ENCODE measurements around the gene RAVER2.

DNA sequence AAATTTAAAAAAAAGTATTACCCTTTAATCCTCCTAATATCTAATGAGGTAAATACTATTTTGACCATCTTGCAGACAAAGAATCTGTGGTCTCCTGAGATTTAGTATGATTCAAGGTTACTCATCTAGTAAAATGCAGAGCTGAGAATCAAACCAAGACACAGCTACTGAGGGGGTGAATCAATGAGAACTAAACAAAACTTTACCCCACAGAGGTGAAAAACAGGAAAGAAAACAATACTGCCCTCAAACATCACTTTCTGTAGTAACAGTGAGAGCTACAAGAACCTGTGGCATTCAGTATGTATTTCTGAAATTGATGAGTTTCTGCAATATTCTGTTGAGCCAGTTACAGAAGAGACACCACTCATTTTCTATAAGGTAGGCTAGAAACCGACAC, 136.4 kb downstream of the RAVER2 start:
- TF ChIP-seq SUZ12 (IDR thresholded peaks at IDR 0.05; ENCODE audit: extremely low read depth, insufficient read depth, insufficient read length) (no peak), YY1 (IDR thresholded peaks at IDR 0.05; ENCODE audit: insufficient read depth, insufficient read length) (no peak), ZNF274 (IDR thresholded peaks at IDR 0.05; ENCODE audit: low read depth, low read length) (no peak)
